DOHH2 (cell line): ENCODE measurements around the gene EXOSC7.

ENCODE experiments used
- CTCF ChIP-seq: fragments of 200-600 bp; sonication (generic); IDR thresholded peaks from one replicate; pipeline ENCODE4 v1.5.1; 2014; ENCODE audit warnings: antibody characterized with exemption, mild to moderate bottlenecking, low read depth, low read length; ENCODE audit not compliant: poor library complexity, severe bottlenecking
- EZH2phosphoT487 ChIP-seq: fragments of 200-600 bp; sonication (generic); IDR thresholded peaks from 2 replicates; pipeline ENCODE4 v1.6.1; 2017; ENCODE audit warnings: borderline replicate concordance, mild to moderate bottlenecking, antibody characterized with exemption, low read length, moderate library complexity, mixed read lengths

- TF ChIP-seq CTCF (no peak), EZH2phosphoT487 (no peak)
Measured at GRCh38 chr3:44950275-44950734, 25.7 kb upstream of the EXOSC7 start.
